Urothelium cell line (cell line): Measurements from ENCODE around the gene NUDC.
"Not testable (repeated sequence)": the region's sequence is repeated elsewhere in the genome, so short reads cannot be mapped to it uniquely, and the experiment has no call there.

Experiments used
- DNase-seq: peaks from one replicate; pipeline ENCODE4 v3.0.0; 2011; ENCODE audit warnings: low spot score, mixed read lengths
- FAIRE-seq: peaks from 2 replicates; lab custom pipeline; 2011; peaks lifted over from hg19 to GRCh38; lab: Jason Lieb, UNC

Gene NUDC

GRCh38 chr1:26910343-26911160, 11.0 kb upstream of the NUDC start:
- FAIRE-seq, result no peak
- no peak for DNase-seq

GRCh38 chr1:26911399-26912146, 10.0 kb upstream of the NUDC start:
- no peak for FAIRE-seq

GRCh38 chr1:26912147-26912490, 9.4 kb upstream of the NUDC start:
- FAIRE-seq (no peak), DNase-seq (no peak)

More at GRCh38 chr1:26911399-26912146, 10.0 kb upstream of the NUDC start:
- no peak for DNase-seq

GRCh38 chr1:26913389-26913753, 8.2 kb upstream of the NUDC start:
- DNase-seq (no peak), FAIRE-seq (no peak)

- no peak for DNase-seq
- FAIRE-seq, result no peak
These were observed 7.6 kb upstream of the NUDC start, which contains the start of gene NR0B2 for GRCh38 chr1:26913754-26914619. TSS of gene NR0B2 (minus strand) at chr1:26913975. CDS start at chr1:26913940, 35 bp downstream.

- DNase-seq, result no peak
These were observed 6.2 kb upstream of the NUDC start for GRCh38 chr1:26915204-26915842.

GRCh38 chr1:26921126-26921539, 410 bp upstream of the NUDC start:
- no peak for FAIRE-seq
- DNase-seq, result no peak

More at GRCh38 chr1:26915204-26915842, 6.2 kb upstream of the NUDC start:
- FAIRE-seq, result no peak

GRCh38 chr1:26922431-26922729, 837 bp downstream of the NUDC start:
- no peak for FAIRE-seq

GRCh38 chr1:26922901-26923300, 1.4 kb downstream of the NUDC start:
- DNase-seq (no peak), FAIRE-seq (no peak)

More at GRCh38 chr1:26922431-26922729, 837 bp downstream of the NUDC start:
- no peak for DNase-seq

GRCh38 chr1:26923711-26924110, 2.2 kb downstream of the NUDC start:
- no peak for DNase-seq
- no peak for FAIRE-seq

- FAIRE-seq (no peak), DNase-seq (no peak)
These were observed 11.0 kb downstream of the NUDC start for GRCh38 chr1:26932531-26932930.

GRCh38 chr1:26936823-26937222, 15.3 kb downstream of the NUDC start:
- FAIRE-seq (no peak), DNase-seq (no peak)

- no peak for DNase-seq
- FAIRE-seq, result no peak
These were observed 16.6 kb downstream of the NUDC start for GRCh38 chr1:26938004-26938658.

- no peak for FAIRE-seq
- DNase-seq, result no peak
These were observed 17.1 kb downstream of the NUDC start for GRCh38 chr1:26938659-26939025.

- DNase-seq (no peak), FAIRE-seq (no peak)
These were observed 19.8 kb downstream of the NUDC start for GRCh38 chr1:26941311-26941710.

- DNase-seq (no peak), FAIRE-seq (no peak)
These were observed 21.1 kb downstream of the NUDC start for GRCh38 chr1:26942656-26943055.

- DNase-seq, result no peak
- FAIRE-seq, result no peak
These were observed 23.6 kb downstream of the NUDC start for GRCh38 chr1:26945138-26945537.

GRCh38 chr1:26945728-26946127, 24.2 kb downstream of the NUDC start:
- DNase-seq, result no peak
- FAIRE-seq, result no peak

- FAIRE-seq (no peak), DNase-seq (no peak)
These were observed 24.7 kb downstream of the NUDC start for GRCh38 chr1:26946270-26946669.

- not testable (repeated sequence) for DNase-seq, FAIRE-seq
These were observed 27.1 kb downstream of the NUDC start for GRCh38 chr1:26948725-26949057.
